GM19452 (cell line): ENCODE measurements around the gene SGPP1.
"Not testable (repeated sequence)": the region's sequence is repeated elsewhere in the genome, so short reads cannot be mapped to it uniquely, and the experiment has no call there.

Experiments
- ATAC-seq: cut with Tn5 transposase; IDR thresholded peaks from one replicate; pipeline ENCODE4 v1.9.1; 2021; ENCODE audit not compliant: unreplicated experiment

Gene SGPP1

GRCh38 chr14:63727736-63728728 lies at the start of gene SGPP1:
Gene SGPP1, minus strand, starts transcription at chr14:63728065. Its CDS starts 121 bp downstream, at chr14:63727944.
- peak; percentile 81 for ATAC-seq

DNA sequence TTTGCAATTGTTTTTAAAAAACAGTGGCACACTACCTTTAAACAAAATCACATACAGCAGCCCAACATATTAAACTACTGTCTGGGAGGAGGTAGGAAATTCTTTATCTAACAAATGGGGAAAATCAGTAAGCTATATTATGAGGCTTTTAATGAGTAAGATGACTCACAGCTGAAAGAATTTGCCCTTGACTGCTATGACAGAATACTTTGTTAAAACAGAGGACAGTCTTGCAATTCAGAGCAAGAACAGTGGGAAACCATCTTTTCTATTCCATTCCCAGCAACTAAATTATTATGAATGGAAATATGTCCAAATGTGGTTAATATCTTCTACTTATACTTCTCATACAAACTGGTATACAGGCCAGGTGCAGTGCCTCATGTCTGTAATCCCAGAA lies 49.2 kb upstream of the SGPP1 start:
- no peak for ATAC-seq

DNA sequence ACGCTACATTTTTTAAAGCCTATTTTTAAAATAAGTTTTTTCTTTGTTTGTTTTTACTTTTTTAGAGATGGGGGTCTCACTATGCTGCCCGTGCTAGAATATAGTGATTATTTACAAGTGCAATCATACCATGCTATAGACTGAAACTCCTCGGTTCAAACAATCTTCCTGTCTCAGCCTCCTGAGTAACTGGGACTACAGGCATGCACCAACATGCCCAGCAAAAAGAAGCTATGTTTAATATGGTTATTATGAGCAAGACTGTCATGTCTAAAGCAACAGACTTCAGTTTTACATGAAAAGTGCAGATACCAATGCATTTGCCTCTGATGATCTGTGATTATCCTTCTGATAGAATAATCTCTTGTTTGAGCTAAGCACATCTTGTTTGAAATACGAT lies 45.6 kb upstream of the SGPP1 start:
- no peak for ATAC-seq

- peak; percentile 75 for ATAC-seq
Measured at GRCh38 chr14:63770187-63770807, 42.4 kb upstream of the SGPP1 start.

DNA sequence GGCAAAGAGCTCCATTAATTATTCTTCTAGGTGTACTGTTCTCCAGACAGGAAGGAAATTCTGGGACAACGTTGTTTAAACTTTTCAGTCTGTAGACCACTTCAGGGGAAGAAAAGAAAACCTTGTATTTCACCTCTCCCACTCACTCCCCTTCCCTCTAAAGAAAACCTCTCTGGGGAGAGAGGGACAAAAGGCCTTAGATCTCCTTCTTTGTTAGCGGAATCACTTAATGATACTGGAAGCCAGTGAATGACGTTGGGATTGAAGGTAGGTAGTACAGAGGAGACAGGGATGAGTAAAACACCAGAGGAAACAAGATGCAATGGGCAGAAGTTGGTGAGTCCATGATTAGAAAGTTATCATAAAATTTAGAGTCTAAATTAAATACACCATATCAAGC lies 38.7 kb upstream of the SGPP1 start:
- ATAC-seq: no peak

DNA sequence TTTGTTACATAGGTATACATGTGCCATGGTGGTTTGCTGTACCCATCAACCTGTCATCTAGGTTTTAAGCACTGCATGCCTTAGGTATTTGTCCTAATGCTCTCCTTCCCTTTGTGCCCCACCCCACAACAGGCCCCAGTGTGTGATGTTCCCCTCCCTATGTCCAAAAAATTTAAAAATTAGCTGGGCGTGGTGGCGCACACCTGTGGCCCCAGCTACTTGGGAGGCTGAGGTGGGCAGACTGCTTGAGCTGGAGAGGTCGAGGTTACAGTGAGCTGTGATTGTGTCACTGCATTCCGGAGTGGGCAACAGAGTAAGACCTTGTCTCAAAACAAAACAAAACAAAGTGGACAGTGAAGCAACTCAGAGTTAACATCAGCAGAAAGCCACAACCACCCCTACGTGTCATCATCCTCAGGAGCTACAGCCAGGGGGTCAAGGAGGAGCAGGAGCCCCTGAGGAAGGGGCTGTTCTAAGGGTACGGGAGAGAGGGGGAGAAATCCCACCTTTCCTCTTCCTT lies 36.8 kb upstream of the SGPP1 start:
- no peak for ATAC-seq

DNA sequence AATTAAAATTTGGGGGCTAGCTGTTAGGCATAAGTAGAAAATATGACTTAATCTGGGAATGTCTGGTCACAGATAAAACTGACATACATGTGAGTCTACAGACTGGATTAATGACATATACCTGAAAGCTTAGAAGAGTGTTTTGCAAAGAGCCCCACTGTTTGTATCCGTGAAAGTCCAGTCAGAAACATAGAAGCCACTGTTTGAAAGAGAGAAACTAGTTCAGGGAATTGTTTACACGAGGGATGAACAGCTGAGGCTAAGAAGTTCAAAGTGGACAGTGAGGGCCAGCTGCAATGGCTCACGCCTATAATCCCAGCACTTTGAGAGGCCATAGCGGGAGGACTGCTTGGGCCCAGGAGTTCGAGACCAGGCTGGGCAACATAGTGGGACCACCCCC lies 36.2 kb upstream of the SGPP1 start:
- ATAC-seq: no peak

GRCh38 chr14:63761351-63762117 lies 33.7 kb upstream of the SGPP1 start:
- ATAC-seq: no peak

GRCh38 chr14:63760014-63760413 lies 32.1 kb upstream of the SGPP1 start:
- peak; percentile 57 for ATAC-seq

- ATAC-seq: peak; percentile 76
Measured at GRCh38 chr14:63759456-63759855, 31.6 kb upstream of the SGPP1 start.

DNA sequence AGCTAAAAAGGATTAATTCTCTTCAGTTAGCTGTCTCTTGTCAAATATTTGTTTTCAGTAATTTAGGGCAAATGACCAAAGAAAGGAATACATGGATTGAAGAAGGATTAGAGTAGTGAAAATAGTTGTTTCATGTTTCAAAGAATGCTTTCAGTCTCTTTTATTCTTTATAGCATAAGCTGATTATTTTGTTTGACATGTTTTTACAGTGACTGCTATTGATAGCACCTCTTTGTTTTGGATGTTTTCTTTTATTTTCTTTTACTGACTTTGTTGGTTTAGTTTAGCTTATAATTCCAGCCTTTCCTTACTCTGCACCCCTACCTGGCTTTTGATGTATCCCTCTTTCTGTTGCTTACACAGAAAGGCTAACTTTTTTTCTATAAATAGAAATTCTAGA lies 29.3 kb upstream of the SGPP1 start:
- no peak for ATAC-seq

- ATAC-seq: no peak
Measured at GRCh38 chr14:63752449-63753169, 24.7 kb upstream of the SGPP1 start.

DNA sequence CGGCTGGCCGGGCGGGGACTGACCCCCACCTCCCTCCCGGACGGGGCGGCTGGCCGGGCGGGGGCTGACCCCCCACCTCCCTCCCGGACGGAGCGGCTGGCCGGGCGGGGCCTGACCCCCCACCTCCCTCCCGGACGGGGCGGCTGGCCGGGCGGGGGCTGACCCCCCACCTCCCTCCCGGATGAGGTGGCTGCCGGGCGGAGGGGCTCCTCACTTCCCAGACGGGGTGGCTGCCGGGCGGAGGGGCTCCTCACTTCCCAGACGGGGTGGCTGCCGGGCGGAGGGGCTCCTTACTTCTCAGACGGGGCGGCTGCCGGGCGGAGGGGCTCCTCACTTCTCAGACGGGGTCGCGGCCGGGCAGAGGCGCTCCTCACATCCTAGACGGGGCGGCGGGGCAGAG lies 23.2 kb upstream of the SGPP1 start:
- not testable (repeated sequence) for ATAC-seq

DNA sequence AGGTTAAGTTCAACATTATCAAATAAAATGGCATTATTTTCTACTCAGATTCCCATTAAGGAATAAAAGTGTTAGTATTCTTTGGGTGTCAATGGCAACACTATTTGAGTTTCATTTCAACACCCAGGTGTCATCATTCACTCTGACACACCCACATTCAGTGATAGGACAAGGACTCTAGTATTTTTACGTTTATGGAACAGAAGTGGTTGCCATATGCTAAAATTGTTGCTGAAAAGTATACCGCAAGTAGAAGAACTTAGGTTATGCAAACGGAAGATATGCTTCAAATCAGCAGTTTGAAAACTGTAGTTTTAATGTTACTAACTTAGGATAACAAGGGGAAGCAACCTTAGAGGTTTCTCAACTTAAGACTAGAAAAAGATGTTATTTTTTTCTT lies 20.0 kb upstream of the SGPP1 start:
- no peak for ATAC-seq

GRCh38 chr14:63745858-63746425 lies 18.1 kb upstream of the SGPP1 start:
- ATAC-seq: peak; percentile 78

DNA sequence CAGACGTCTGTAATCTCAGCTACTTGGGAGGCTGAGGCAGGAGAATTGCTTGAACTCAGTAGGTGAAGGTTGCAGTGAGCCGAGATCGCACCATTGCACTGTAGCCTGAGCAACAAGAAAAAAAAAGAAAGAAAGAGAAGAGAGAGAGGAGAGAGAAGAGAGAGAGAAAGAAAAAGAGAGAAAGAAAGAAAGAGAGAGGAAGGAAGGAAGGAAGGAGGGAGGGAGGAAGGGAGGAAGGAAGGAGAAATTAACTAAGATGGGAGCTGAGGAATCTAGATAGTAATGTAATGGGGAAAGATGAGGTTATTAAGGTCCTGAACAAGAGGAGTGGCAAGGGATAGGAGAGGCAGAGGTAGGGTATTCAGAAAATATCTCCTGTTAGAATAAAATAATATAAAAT lies 17.4 kb upstream of the SGPP1 start:
- no peak for ATAC-seq

- ATAC-seq: peak; percentile 90
Measured at GRCh38 chr14:63737582-63738006, 9.7 kb upstream of the SGPP1 start.

- ATAC-seq: no peak
Measured at GRCh38 chr14:63735720-63736119, 7.9 kb upstream of the SGPP1 start.

GRCh38 chr14:63730659-63731058 lies 2.8 kb upstream of the SGPP1 start:
- no peak for ATAC-seq

- ATAC-seq: peak; percentile 38
Measured at GRCh38 chr14:63727231-63727735, 582 bp downstream of the SGPP1 start.
